Medulla oblongata (tissue), 1 donor: ENCODE measurements around the gene MRPL48.

Experiments
- DNase-seq: peaks from one replicate; pipeline ENCODE4 v3.0.0-alpha.2; 2015; ENCODE audit errors: extremely low spot score

MRPL48 gene

GRCh38 chr11:73889019-73889418 lies 101.3 kb downstream of the MRPL48 start:
- DNase-seq: no peak

DNA sequence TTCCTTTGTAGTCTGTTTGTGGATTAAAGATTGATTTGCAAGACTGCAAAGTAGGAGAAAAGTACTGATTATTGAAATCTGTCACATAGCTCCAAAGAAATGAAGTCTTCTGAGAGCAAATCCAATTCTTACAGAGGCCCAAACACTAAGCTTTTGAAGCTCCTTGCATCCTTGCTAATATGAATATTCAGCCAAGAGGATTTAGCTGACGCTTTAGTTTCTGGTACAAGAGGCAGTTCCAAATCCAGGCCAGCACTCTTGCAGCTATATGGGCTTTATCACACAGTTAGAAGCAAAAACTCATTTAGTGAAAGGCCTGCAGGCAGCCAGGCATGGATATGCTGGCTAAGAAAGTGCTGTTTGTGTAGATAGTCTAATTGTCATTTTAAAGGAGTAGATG lies 101.9 kb downstream of the MRPL48 start:
- DNase-seq: no peak

GRCh38 chr11:73893041-73893440 lies 105.4 kb downstream of the MRPL48 start:
- no peak for DNase-seq

DNA sequence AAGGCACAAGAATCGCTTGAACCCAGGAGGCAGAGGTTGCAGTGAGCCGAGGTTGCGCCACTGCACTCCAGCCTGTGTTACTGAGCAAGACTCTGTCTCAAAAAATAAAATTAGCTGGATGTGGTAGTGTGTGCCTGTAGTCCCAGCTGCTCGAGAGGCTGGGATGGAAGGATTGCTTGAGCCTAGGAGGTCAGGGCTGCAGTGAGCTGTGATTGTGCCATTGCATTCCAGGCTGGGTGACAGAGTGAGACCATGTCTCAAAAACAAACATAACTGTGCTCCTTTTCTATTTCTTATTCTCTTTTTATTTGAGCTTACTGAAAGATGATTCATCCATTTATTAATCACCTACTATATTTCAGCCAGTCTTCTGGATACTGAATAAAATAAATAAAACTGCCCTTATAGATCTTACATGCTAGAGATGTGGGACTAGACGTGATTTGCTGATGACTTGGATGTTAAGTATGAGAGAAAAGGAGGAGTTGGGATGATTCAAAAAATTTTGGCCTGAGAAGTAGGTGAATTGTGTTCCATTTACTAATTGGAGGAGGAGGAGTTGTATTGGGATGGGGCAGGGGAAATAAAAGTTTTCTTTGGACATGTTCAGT lies 107.2 kb downstream of the MRPL48 start:
- DNase-seq: no peak

DNA sequence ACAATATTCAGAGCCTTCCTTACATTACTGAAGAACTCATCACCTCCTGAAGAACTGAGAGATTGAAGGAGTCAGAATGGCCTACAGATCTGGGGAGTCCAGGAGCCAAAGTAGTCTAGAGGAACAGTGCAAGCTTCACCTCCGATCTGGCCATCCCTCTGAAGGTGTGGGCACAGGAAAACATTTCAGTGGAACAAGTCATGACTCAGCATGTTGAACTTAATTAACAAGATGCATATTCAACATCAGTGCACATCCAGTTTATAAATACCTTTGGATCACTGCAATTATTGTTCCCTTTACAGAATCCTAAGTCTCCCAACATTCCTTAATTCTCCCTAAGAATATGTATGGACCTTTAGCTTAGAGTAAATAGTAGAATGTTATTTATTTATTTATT lies 114.6 kb downstream of the MRPL48 start:
- no peak for DNase-seq

DNA sequence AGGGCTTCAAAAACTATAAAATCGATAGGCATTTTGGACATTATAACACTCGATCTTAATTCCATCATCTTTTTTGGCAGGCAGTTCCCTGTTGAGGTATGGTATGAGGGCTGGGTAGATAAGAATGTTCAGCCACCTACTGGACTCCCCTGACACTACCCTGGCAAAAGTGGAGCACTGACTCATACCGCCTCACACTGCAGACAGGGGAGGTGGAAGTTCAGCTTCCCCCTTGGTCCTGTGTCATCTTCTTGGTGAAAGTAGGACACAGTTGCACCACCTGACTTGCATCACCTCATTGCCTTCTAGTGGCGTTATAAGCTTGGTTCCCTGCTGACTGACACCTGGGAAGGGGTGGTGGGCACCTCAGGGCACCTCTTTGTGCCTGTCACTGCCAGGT lies 119.5 kb downstream of the MRPL48 start:
- no peak for DNase-seq

GRCh38 chr11:73912026-73912425 lies 124.4 kb downstream of the MRPL48 start:
- DNase-seq: no peak

DNA sequence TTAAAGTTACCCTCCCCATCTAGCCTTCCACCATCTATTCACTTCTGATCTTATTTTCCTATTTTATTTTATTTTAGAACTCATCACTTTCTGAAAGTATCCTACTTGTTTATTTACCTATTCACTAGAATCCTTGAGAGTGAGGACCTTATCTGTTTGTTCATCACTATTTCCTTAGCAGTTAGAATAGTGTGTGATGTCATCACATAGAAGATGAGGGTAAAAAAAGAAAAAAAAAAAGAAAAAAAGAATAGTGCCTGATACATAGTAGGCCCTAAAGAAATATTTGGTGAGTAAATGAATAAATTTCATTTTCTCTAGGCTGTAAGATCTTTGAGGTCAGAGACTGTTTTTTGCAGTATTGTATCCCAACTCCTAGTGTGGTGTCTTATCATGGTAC lies 125.8 kb downstream of the MRPL48 start:
- no peak for DNase-seq

DNA sequence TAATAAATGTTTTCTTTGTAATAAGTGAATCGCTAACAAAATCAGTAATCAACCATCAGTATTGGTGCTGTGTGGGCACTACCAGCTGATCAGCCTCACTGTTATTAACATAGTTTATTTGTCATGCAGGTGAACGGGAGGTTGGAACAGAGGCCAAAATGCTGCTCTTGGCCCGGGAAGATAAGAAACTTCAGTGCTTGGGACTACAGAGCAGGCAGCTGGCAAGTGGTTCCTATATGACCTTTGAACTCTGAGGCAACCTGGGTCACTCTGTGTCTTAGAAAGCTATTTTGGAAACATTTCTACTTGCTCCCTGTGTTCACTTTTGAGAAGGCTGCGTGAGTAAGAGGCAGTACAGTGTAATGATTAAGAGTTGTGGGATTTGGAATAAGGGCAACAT lies 126.6 kb downstream of the MRPL48 start:
- no peak for DNase-seq
